Mammary epithelial cell (primary cell): ENCODE measurements around the gene PHACTR3.

Experiments used
- CTCF ChIP-seq, 2 donors: IDR thresholded peaks in 1 of 2; conservative IDR thresholded peaks in 1 of 2; 2 replicates each; pipeline ENCODE4 v1.5.1; 2011 to 2012; ENCODE audit warnings: inconsistent platforms in 2 of 2, low read length in 2 of 2, mild to moderate bottlenecking in 2 of 2, control low read depth in 1 of 2, low read depth in 1 of 2; ENCODE audit not compliant: insufficient read depth in 1 of 2; ENCODE audit errors: extremely low read depth in 1 of 2
- EZH2 ChIP-seq: IDR thresholded peaks from 2 replicates; pipeline ENCODE4 v1.6.1; 2012; ENCODE audit warnings: low read length, inconsistent platforms, borderline replicate concordance

DNA sequence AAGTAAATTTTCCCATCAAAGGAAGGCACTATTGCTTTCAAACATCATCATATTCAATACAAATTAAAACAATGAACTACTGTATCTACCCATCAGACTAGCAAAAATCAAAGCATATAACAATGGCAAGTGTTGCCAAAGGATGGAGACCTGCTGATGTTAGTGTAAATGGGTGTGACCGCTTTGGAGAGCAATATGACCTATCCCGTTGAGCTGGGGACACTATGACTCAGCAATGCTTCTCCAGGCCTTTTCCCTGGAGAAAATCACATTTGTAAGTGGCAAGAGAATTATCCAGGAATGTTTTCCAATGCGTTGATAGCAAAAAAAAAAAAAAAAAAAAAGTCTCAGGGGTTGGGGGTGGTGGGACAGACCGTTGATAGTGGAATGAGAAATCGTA is 46.1 kb downstream of the PHACTR3 start:
- TF ChIP-seq EZH2 (no peak), CTCF (conservative IDR thresholded peaks at IDR 0.05 in 1 of 2, IDR thresholded peaks at IDR 0.05 in 1 of 2; ENCODE audit: extremely low read depth in 1 of 2, insufficient read depth in 1 of 2, low read depth in 1 of 2, low read length in 2 of 2) (no peak)
